H9 (cell line): Measurements from ENCODE around the gene THAP11. TPM values are rescaled to one million over a fixed set of nuclear protein-coding genes. Genes with fewer than 3 reads are reported as not detected.

Experiments
- DNase-seq: peaks from one replicate; pipeline ENCODE4 v3.0.0-alpha.2; 2017
- H2AFZ ChIP-seq: one replicate; pipeline ENCODE4 v1.6.1; 2013; ENCODE audit warnings: mild to moderate bottlenecking, low read length, control low read depth, moderate library complexity
- H2AK5ac ChIP-seq: 2 replicates; pipeline ENCODE4 v1.6.1; 2013; ENCODE audit warnings: low read length, control low read depth, mixed read lengths; ENCODE audit not compliant: insufficient read length
- H2BK120ac ChIP-seq: one replicate; pipeline ENCODE4 v1.6.1; 2013; ENCODE audit warnings: low read depth, mild to moderate bottlenecking, low read length, control low read depth, inconsistent platforms; ENCODE audit not compliant: poor library complexity, severe bottlenecking
- H2BK12ac ChIP-seq: 2 replicates; pipeline ENCODE4 v1.6.1; 2013; ENCODE audit warnings: low read length, control low read depth, mixed read lengths, low read depth; ENCODE audit not compliant: insufficient read length
- H2BK15ac ChIP-seq: 2 replicates; pipeline ENCODE4 v1.6.1; 2013; ENCODE audit warnings: low read depth, low read length, control low read depth
- H2BK20ac ChIP-seq: one replicate; pipeline ENCODE4 v1.6.1; 2013; ENCODE audit warnings: low read depth, mild to moderate bottlenecking, low read length, control low read depth, inconsistent platforms; ENCODE audit not compliant: poor library complexity, severe bottlenecking
- H2BK5ac ChIP-seq: 2 replicates; pipeline ENCODE4 v1.6.1; 2013; ENCODE audit warnings: low read length, control low read depth, mixed read lengths; ENCODE audit not compliant: insufficient read length
- H3K14ac ChIP-seq: 2 replicates; pipeline ENCODE4 v1.6.1; 2013; ENCODE audit warnings: low read length, control low read depth; ENCODE audit not compliant: insufficient read depth
- H3K18ac ChIP-seq: 2 replicates; pipeline ENCODE4 v1.6.1; 2013; ENCODE audit warnings: low read depth, mild to moderate bottlenecking, mixed read lengths, low read length, control low read depth; ENCODE audit not compliant: insufficient read length
- H3K23ac ChIP-seq: 2 replicates; pipeline ENCODE4 v1.6.1; 2013; ENCODE audit warnings: low read length, control low read depth, mixed read lengths, low read depth; ENCODE audit not compliant: insufficient read length
- H3K23me2 ChIP-seq: 2 replicates; pipeline ENCODE4 v1.6.1; 2013; ENCODE audit warnings: low read depth, mild to moderate bottlenecking, mixed read lengths, low read length, control low read depth; ENCODE audit not compliant: insufficient read length, poor library complexity, severe bottlenecking
- H3K27ac ChIP-seq: 2 replicates; pipeline ENCODE4 v1.5.1; 2013; ENCODE audit warnings: low read length, control low read depth, mixed read lengths, low read depth; ENCODE audit not compliant: insufficient read length
- H3K27me3 ChIP-seq: 2 replicates; pipeline ENCODE4 v1.6.1; 2013; ENCODE audit warnings: low read length, control low read depth, inconsistent platforms; ENCODE audit not compliant: insufficient read depth
- H3K4ac ChIP-seq: 2 replicates; pipeline ENCODE4 v1.6.1; 2013; ENCODE audit warnings: low read depth, mild to moderate bottlenecking, control low read depth, inconsistent platforms, low read length, moderate library complexity
- H3K4me1 ChIP-seq: 2 replicates; pipeline ENCODE4 v1.6.1; 2013; ENCODE audit warnings: low read length, control low read depth, inconsistent platforms; ENCODE audit not compliant: insufficient read depth
- H3K4me2 ChIP-seq: 2 replicates; pipeline ENCODE4 v1.6.1; 2013; ENCODE audit warnings: low read length, control low read depth, mixed read lengths; ENCODE audit not compliant: insufficient read length, insufficient read depth
- H3K56ac ChIP-seq: 2 replicates; pipeline ENCODE4 v1.6.1; 2013; ENCODE audit warnings: low read depth, mild to moderate bottlenecking, mixed read lengths, low read length, control low read depth; ENCODE audit not compliant: insufficient read length
- H3K79me1 ChIP-seq: 2 replicates; pipeline ENCODE4 v1.6.1; 2013; ENCODE audit warnings: low read depth, mild to moderate bottlenecking, moderate library complexity, low read length, control low read depth, inconsistent platforms; ENCODE audit not compliant: insufficient read depth, poor library complexity, severe bottlenecking
- H3K79me2 ChIP-seq: 2 replicates; pipeline ENCODE4 v1.6.1; 2013; ENCODE audit warnings: low read length, control low read depth, inconsistent platforms; ENCODE audit not compliant: insufficient read depth
- H3K9ac ChIP-seq: 2 replicates; pipeline ENCODE4 v1.6.1; 2013; ENCODE audit warnings: low read length, control low read depth, mixed read lengths; ENCODE audit not compliant: insufficient read length; ENCODE audit errors: extremely low read depth
- H3K9me3 ChIP-seq: one replicate; pipeline ENCODE4 v1.6.1; 2013; ENCODE audit warnings: low read depth, low read length, inconsistent platforms; ENCODE audit not compliant: control insufficient read depth
- H3T11ph ChIP-seq: one replicate; pipeline ENCODE4 v1.6.1; 2013; ENCODE audit warnings: mild to moderate bottlenecking, low read length, control low read depth, inconsistent platforms
- H4K20me1 ChIP-seq: one replicate; pipeline ENCODE4 v1.6.1; 2013; ENCODE audit not compliant: control insufficient read depth, insufficient read length, insufficient read depth
- H4K5ac ChIP-seq: 2 replicates; pipeline ENCODE4 v1.6.1; 2013; ENCODE audit warnings: low read depth, mild to moderate bottlenecking, mixed read lengths, low read length, control low read depth; ENCODE audit not compliant: insufficient read length
- H4K8ac ChIP-seq: replicated peaks from 2 replicates; pipeline ENCODE4 v1.6.1; 2013; ENCODE audit warnings: low read length, control low read depth, mixed read lengths, low read depth; ENCODE audit not compliant: insufficient read length
- H4K91ac ChIP-seq: 2 replicates; pipeline ENCODE4 v1.6.1; 2013; ENCODE audit warnings: low read depth, mild to moderate bottlenecking, moderate library complexity, mixed read lengths, low read length, control low read depth; ENCODE audit not compliant: insufficient read length
- H3K27ac Mint-ChIP-seq, 3 experiments: 2 replicates in 2 of 3; 3 replicates in 1 of 3; pipeline ENCODE4 v1.8.0; 2020 to 2021; ENCODE audit warnings: mixed read lengths in 3 of 3, mild to moderate bottlenecking in 1 of 3, moderate library complexity in 1 of 3
- H3K27me3 Mint-ChIP-seq: 2 replicates; pipeline ENCODE4 v1.8.0; 2021; ENCODE audit warnings: low read depth, mild to moderate bottlenecking, moderate library complexity, mixed read lengths
- H3K36me3 Mint-ChIP-seq, 3 experiments: 2 replicates in 2 of 3; 3 replicates in 1 of 3; pipeline ENCODE4 v1.8.0; 2020 to 2021; ENCODE audit warnings: low read depth in 3 of 3, mixed read lengths in 3 of 3; ENCODE audit not compliant: insufficient read depth in 1 of 3
- H3K4me1 Mint-ChIP-seq, 2 experiments: 2 replicates each; pipeline ENCODE4 v1.8.0; 2020; ENCODE audit warnings: mixed read lengths in 2 of 2
- H3K4me3 Mint-ChIP-seq, 2 experiments: 2 replicates in 1 of 2; 3 replicates in 1 of 2; pipeline ENCODE4 v1.8.0; 2020 to 2021; ENCODE audit warnings: mild to moderate bottlenecking in 2 of 2, mixed read lengths in 2 of 2, moderate library complexity in 1 of 2
- H3K9me3 Mint-ChIP-seq, 2 experiments: 2 replicates in 1 of 2; 3 replicates in 1 of 2; pipeline ENCODE4 v1.8.0; 2020; ENCODE audit warnings: mild to moderate bottlenecking in 2 of 2, mixed read lengths in 2 of 2, moderate library complexity in 1 of 2
- WGBS: extraction: QIAGEN DNeasy Blood & Tissue Kit; methylation state at CpG from one replicate; pipeline ENCODE4 v1.1.7; 2013; ENCODE audit warnings: missing lambda C conversion rate, low lambda C conversion rate, mixed read lengths; ENCODE audit not compliant: insufficient read length; ENCODE audit errors: extremely low coverage; 5-methylcytosine and 5-hydroxymethylcytosine counted together
- total RNA-seq: library from RNA; stranded (reverse); gene quantifications from 2 replicates; pipeline ENCODE4 v1.2.1, GENCODE V29; 2021
- TF ChIP-seq, protein P1 (sequence below): fragments of 200-600 bp; sonication (generic); conservative IDR thresholded peaks from 3 replicates; pipeline ENCODE4 v1.8.0; 2021; ENCODE audit warnings: antibody characterized with exemption, mild to moderate bottlenecking

THAP11 gene
- total RNA-seq, 1 experiment from 2014 or later = 48.9 TPM

DNA sequence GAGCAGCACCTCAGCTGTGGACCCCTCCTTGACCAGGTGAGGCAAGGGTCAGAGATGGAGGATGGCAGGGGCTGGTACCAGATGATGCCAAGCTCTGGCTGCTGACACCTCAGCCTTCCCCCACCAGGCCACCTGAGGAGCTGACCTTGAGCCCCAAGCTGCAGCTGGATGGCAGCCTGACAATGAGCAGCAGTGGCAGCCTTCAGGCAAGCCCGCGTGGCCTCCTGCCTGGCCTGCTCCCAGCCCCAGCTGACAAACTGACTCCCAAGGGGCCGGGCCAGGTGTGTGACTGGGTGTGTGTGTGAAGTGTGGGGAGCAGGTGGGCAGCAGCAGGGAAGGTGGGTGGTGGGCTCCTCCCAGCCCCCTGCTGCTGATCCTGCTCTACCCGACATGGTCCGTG is 37.8 kb downstream of the THAP11 start:
- H3K9me3 ChIP-seq = no peaks in the 10 kb centered on the region
- TF ChIP-seq, protein P1, sequence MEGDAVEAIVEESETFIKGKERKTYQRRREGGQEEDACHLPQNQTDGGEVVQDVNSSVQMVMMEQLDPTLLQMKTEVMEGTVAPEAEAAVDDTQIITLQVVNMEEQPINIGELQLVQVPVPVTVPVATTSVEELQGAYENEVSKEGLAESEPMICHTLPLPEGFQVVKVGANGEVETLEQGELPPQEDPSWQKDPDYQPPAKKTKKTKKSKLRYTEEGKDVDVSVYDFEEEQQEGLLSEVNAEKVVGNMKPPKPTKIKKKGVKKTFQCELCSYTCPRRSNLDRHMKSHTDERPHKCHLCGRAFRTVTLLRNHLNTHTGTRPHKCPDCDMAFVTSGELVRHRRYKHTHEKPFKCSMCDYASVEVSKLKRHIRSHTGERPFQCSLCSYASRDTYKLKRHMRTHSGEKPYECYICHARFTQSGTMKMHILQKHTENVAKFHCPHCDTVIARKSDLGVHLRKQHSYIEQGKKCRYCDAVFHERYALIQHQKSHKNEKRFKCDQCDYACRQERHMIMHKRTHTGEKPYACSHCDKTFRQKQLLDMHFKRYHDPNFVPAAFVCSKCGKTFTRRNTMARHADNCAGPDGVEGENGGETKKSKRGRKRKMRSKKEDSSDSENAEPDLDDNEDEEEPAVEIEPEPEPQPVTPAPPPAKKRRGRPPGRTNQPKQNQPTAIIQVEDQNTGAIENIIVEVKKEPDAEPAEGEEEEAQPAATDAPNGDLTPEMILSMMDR = no peak
- no peaks in the 10 kb centered on the region for H3K79me2 ChIP-seq
- H2BK5ac ChIP-seq = no peak overlapping the region
- H4K20me1 ChIP-seq = no peaks in the 10 kb centered on the region
- Mint-ChIP-seq H3K27ac (no peak overlapping the region), H3K27me3 (no peaks in the 10 kb centered on the region; the same call in none of the 2 replicates), H3K36me3 (peaks cover 29 to 83% (median 73%) of the 10 kb centered on the region in 3 experiments), H3K9me3 (no peaks in the 10 kb centered on the region), H3K4me3 (no peak overlapping the region), H3K4me1 (peaks cover 6 to 7% of the 10 kb centered on the region in 2 experiments)
- H3K27me3 ChIP-seq = no peaks in the 10 kb centered on the region
- no peak overlapping the region for H3K4me2 ChIP-seq
- H2BK20ac ChIP-seq = no peak overlapping the region
- no peak overlapping the region for H2AFZ ChIP-seq
- H3K79me1 ChIP-seq = no peaks in the 10 kb centered on the region
- WGBS = no CpG with 5 or more reads among the region's 5 CpGs
- H3K4ac ChIP-seq = no peak overlapping the region
- no peak overlapping the region for H3T11ph ChIP-seq
- no peaks in the 10 kb centered on the region for H3K4me1 ChIP-seq
- no peak overlapping the region for H2AK5ac ChIP-seq
- H2BK120ac ChIP-seq = no peak overlapping the region
- no peak overlapping the region for H4K8ac ChIP-seq
- no peak overlapping the region for H3K23ac ChIP-seq
- H3K18ac ChIP-seq = no peak overlapping the region
- no peak overlapping the region for H3K14ac ChIP-seq
- H2BK15ac ChIP-seq = no peak overlapping the region
- no peaks in the 10 kb centered on the region for H3K23me2 ChIP-seq
- H3K27ac ChIP-seq = no peak overlapping the region
- H3K56ac ChIP-seq = no peak overlapping the region
- H4K5ac ChIP-seq = no peak overlapping the region
- no peak overlapping the region for H3K9ac ChIP-seq
- H4K91ac ChIP-seq = no peak overlapping the region
- DNase-seq = no peak
- H2BK12ac ChIP-seq = no peak overlapping the region
